Activated CD4-positive, alpha-beta T cell treated with anti-CD3 and anti-CD28 coated beads, Interleukin-2, amount 50 U/mL, for 16 hours (primary cell): ENCODE measurements around the gene GRIPAP1.
A peak's percentile ranks its signal among the peaks of the same experiment; 100 is the strongest.

Experiments used
- DNase-seq: peaks from one replicate; pipeline ENCODE4 v3.0.0-alpha.2; 2020

The GRIPAP1 gene, protein sequence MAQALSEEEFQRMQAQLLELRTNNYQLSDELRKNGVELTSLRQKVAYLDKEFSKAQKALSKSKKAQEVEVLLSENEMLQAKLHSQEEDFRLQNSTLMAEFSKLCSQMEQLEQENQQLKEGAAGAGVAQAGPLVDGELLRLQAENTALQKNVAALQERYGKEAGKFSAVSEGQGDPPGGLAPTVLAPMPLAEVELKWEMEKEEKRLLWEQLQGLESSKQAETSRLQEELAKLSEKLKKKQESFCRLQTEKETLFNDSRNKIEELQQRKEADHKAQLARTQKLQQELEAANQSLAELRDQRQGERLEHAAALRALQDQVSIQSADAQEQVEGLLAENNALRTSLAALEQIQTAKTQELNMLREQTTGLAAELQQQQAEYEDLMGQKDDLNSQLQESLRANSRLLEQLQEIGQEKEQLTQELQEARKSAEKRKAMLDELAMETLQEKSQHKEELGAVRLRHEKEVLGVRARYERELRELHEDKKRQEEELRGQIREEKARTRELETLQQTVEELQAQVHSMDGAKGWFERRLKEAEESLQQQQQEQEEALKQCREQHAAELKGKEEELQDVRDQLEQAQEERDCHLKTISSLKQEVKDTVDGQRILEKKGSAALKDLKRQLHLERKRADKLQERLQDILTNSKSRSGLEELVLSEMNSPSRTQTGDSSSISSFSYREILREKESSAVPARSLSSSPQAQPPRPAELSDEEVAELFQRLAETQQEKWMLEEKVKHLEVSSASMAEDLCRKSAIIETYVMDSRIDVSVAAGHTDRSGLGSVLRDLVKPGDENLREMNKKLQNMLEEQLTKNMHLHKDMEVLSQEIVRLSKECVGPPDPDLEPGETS

DNA sequence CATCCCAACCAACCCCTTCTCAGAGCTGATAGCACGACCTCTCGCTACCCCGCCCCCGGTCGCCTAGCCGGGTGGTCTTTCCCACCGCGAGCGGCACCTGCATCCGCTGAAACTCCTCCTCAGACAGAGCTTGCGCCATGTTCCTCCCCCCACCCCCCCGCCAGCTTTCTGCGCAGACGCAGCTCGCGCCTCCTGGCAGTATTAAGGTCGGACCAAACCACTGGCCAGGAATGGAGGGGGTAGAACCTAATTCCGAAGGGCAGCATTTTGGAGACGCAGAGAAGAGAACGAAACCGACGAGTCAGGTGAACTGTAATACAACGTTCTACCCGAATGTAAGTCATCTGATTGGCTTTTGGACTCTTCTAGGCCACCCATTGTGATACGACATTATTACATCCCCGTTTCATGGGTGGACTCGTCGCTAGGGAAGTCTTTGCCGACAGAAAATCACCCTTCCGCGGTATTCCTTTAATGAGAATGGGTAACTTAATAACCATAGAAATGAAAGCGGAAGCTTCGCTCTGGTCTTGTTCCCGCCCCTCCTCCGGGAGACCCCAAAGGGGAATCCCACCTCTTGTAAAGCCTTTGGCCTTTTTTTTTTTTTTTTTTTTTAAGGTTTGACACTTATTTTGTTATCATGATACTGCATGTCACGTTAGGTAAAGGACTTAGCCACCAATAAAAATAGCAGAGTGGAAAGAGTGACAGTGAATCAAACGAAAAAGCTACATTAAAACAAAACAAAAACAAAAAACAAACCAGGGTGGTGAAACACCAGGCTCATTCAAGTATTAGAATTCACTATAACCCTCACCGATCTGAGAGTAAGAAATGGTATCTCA is at the start of gene GRIPAP1:
Gene GRIPAP1, minus strand, starts transcription at position 174 of the 845 bp plus-strand sequence. Its CDS starts 35 bp downstream, at position 139.
- peak; percentile 85 for DNase-seq

DNA sequence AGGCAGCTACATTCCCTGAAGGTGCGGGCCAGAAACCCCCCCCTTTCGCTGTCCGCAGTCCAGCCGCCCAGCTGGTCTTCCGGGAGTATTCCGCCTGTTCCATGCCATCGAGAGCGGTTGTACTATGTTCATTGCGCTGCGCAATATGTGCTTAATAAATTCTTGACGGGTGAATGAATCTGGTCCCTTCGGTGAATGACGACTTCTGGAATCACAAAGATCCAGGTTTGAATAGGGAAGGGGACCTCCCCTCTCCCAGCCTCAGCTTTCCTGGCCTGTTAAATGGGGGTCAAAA is 41.9 kb upstream of the GRIPAP1 start:
- DNase-seq = no peak

DNA sequence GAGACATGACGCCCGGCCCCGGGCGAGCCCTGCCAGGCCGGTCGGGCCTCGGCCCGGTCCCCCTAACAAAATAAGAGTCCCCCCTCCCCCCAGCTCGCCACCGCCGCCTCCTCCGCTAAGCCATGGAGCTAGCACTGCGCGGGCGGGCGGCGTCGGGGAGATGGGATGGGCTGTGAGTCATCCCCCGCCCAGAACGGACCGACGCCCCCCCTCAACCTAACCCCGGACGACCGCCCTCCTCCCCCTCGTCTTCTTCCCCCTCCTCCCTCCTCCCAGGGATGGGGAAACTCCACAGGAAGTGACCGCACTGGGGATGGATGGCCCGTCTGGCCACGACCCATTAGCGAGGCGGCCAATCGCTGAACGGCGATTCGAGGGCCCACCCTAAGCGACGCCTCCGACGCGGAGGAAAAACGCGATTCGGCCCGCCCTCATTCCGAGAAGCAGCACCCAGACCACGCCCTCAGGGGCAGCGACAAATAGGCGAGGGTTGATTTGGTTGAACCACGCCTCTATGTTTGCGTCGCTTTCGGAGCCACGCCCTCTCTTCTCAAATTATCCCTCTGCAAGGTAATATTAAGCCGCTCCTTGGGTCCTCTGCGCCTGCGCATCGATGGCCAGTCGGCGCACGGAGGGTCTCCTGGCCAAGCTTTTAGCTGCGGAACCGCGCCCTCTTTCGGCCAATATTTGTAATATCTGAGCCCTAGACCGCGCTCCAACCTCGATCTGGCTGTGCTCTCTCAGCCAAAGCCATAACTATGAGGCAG is 41.3 kb upstream of the GRIPAP1 start, which contains the start of gene TFE3:
Gene TFE3, minus strand, starts transcription at position 138 of the 767 bp plus-strand sequence. Its CDS starts 131 bp downstream, at position 7.
- peak; percentile 97 for DNase-seq

GRCh38 chrX:49042581-49043219 is 40.6 kb upstream of the GRIPAP1 start:
- no peak for DNase-seq

- peak; percentile 14 for DNase-seq
These were observed 39.9 kb upstream of the GRIPAP1 start for GRCh38 chrX:49041744-49042580.

DNA sequence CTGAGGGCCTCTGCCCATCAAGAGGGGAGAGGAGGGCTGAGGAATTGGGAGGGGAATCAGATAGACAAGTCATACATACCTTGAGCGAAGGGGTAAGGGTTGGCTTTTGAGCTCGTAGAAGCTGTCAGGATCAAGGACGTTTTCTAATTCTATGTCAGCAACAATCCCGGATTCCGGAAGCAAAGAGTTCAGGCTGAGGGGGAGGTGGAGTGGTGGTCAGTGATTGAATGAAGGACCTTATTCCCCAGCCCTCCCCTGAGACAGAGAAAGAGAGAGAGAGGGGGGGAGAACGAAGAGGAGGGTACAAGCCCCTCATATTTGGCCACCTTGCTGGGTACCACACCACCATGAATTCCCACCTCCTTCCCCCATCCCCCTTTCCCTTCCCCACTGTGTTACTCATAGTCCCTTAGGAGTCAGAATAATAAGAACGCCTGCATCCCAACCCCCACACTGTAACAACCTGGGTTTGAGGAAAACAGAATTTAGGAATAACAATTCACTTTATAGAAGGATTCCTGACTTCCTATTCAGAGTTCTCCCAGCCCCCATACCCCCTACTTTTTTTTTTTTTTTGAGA is 38.4 kb upstream of the GRIPAP1 start:
- no peak for DNase-seq

DNA sequence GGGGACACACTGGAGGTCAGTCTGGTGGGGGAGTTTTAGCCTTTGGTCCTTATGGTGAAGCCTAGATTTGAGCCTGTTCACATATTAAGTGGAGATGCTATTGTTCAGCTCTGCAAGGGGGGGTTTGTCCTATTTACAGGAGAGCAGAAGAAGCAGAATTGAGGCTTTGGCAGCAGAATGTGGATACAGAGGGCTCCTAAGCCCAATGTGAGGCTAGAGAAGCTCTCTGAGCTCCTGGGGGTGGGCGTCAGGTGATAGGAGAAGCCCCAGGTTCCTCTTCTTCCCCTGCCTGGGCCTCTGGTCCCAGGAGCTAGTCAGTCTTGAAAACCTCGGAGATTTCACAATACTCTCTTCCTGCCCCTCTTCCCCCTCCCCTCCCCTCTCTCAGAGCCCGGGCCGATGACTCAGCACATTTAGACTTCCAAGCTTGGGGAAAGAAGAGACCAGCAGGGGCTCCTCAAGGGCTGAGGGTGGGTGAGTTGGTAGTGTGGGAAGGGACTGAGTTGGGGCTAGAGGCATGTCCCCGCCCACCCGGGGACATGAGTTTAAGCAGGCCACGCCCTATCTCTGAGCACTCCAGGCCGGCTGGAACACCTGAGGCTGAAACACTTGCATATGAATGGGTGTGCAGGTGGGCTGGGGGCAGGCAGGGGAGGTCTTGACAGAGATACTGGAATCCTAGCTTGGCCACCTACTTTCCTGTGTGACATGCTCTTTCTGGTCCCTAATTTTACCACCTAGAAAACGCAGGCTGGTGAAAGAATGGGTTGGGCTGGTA is 37.7 kb upstream of the GRIPAP1 start:
- DNase-seq = peak; percentile 78

GRCh38 chrX:49037883-49038475 is 35.9 kb upstream of the GRIPAP1 start:
- no peak for DNase-seq

GRCh38 chrX:49030283-49030682 is 28.2 kb upstream of the GRIPAP1 start:
- no peak for DNase-seq

GRCh38 chrX:49029876-49030275 is 27.8 kb upstream of the GRIPAP1 start:
- no peak for DNase-seq

DNA sequence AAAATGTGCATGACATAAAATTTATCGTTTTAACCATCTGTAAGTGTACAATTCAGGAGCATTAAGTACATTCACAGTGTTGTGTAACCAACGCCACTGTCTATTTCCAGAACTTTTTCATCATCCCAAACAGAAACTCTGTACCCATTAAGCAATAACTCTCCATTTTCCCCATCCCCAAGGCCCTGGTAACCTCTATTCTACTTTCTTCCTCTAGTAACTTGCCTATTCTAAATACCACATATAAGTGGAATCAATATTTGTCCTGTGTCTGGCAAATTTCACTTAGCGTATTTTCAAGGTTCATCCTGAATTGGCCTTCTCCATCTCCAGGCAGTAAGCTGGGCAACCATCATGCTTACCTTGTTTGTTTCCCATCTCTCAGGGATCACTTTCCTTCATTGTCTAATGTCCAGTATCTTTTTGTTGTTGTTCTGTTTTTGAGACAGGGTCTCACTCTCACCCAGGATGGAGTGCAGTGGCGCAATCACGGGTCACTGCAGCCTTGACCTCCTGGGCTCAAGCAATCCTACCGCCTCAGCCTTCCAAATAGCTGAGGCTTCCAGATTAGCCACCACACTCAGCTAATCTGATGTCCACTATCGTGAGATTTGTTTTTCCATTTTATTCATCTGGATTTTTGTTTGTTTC is 17.7 kb upstream of the GRIPAP1 start:
- no peak for DNase-seq

DNA sequence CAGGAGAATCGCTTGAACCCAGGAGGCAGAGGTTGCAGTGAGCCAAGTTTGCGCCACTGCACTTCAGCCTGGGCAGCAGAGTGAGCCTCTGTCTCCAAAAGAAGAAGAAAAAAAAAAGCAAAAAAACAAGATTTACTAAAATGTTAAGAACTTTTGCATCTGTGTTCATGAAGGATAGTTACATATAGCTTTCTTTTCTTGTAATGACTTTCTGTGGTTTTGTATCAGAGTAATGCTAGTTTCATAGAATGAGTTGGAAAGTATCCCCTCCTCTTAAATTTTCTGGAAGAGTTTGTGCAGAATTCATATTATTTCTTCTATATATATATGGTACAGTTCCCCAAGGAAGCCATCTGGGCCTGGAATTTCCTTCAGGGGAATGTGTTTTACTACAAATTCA is 17.0 kb upstream of the GRIPAP1 start:
- DNase-seq = no peak

- DNase-seq = no peak
These were observed 1.6 kb upstream of the GRIPAP1 start for GRCh38 chrX:49003696-49004095.

- peak; percentile 46 for DNase-seq
These were observed 458 bp downstream of the GRIPAP1 start for GRCh38 chrX:49001521-49002090.

- no peak for DNase-seq
These were observed 1.4 kb downstream of the GRIPAP1 start for GRCh38 chrX:49000636-49001035.

DNA sequence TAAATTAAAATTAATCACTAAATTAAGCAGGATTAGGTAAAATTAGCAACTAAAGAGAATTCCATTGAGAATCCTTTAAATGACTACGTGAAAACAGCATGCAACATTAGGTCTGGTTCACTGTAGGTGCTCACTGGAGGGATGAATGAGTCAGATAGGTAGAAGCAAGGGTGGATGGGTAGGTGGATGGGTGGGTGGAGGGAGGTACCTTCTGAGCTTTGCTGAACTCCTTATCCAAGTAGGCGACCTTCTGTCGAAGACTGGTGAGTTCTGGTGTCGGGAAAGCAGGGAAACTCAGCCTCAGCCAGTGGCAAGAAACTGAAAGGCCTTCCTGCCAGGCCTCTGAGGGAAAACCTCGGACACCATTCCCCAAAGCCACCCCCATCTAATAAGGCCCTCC is 3.0 kb downstream of the GRIPAP1 start:
- DNase-seq = no peak

DNA sequence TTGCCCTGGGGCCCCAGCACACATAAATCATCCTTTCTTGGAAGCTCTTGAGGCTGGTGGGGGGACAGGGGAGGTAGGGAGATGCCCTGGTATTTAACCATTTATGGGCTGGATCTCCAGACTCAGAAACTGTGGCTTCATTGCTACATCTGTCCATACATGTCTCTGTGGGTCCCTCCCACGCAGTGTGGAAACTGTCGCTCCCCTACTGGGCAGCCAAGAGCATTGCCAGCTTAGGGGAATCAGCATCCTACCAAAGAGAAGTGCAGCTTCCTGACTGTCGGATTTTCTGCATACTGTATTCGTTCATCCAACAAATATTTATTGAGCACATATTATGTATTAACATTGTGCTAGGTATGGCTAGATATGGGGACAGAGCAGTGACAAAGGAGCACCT is 3.7 kb downstream of the GRIPAP1 start:
- DNase-seq = no peak

DNA sequence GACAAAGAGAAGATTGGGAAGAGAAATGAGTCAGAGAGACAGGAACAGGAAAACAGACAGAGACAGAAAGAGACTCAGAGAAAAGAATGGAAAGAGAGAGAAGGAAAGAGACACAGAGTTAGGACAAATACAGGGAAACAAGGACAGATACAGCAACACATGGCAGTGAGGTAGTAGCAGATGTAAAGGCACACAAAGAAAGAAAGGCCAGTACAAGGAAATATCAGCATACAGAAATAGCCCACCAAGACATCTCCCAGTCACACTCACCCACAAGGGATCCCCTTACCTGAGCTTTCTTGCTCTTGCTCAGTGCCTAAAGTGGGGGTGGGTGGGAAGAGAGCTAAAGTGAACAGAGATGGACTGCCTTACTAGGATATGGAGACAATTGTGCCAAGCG is 4.2 kb downstream of the GRIPAP1 start:
- DNase-seq = no peak
